ENCODE data around the gene HADHA.

DNA sequence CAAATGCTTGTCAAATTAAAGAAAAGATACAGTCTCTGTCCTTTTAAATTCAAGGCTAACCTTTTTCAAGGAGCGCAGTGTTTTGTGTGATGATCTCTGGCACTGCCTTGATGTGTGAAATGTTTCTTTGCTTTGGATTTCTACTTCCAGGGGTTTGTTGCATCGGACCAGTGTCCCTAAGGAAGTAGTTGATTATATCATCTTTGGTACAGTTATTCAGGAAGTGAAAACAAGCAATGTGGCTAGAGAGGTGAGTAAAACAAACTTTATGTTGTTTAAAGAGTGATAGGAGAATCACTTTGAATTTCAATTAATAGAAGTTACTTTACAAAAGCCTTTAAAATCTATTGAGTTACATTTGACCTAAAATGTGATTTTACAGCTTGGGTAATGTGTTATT, 29.1 kb upstream of the HADHA start:
- TF ChIP-seq ARNT (IDR thresholded peaks at IDR 0.05): no peak
- TF ChIP-seq BHLHE40 (IDR thresholded peaks at IDR 0.05; ENCODE audit: borderline replicate concordance): no peak
- TF ChIP-seq FOXM1 (IDR thresholded peaks at IDR 0.05; ENCODE audit: borderline replicate concordance): no peak
- no peak for TF ChIP-seq HDGF (IDR thresholded peaks at IDR 0.05; ENCODE audit: borderline replicate concordance)
- TF ChIP-seq SP1 (IDR thresholded peaks at IDR 0.05): no peak

All from HEK293T (cell line).